B cell (primary cell): Measurements from ENCODE around the gene THEMIS. TPM values are rescaled to one million over a fixed set of nuclear protein-coding genes. Genes with fewer than 3 reads are reported as not detected.

ENCODE experiments used
- ATAC-seq: fragments of 200-7000 bp; cut with Tn5 transposase; one replicate; pipeline ENCODE4 v1.10.0; 2021; ENCODE audit warnings: low read depth, mild to moderate bottlenecking, moderate number of reproducible peaks, moderate library complexity
- CTCF ChIA-PET: fragments of 350-600 bp; sonication (Branson Sonifier 250); formaldehyde crosslinking; loops from one replicate; lab custom pipeline; 2021; ENCODE audit warnings: antibody characterized with exemption, inconsistent platforms; lab: Charles Lee
- POLR2A ChIA-PET: fragments of 350-600 bp; sonication (Branson Sonifier 250); formaldehyde crosslinking; loops from one replicate; lab custom pipeline; 2021; ENCODE audit warnings: antibody characterized with exemption; lab: Charles Lee
- DNase-seq: peaks from one replicate; pipeline ENCODE4 v3.0.0; 2013
- H2AFZ ChIP-seq: 2 replicates; pipeline ENCODE4 v1.6.1; 2012; ENCODE audit warnings: mild to moderate bottlenecking, low read depth, low read length; ENCODE audit not compliant: insufficient read depth, poor library complexity, severe bottlenecking
- H3K27ac ChIP-seq, 2 donors: 1 replicate in 1 of 2; 2 replicates in 1 of 2; pipeline ENCODE4 v1.5.1; 2012 to 2013; ENCODE audit warnings: low read length in 2 of 2, mild to moderate bottlenecking in 2 of 2, moderate library complexity in 1 of 2
- H3K27me3 ChIP-seq, 4 experiments: fragments of 200-600 bp in 1 of 4; sonication (generic) in 1 of 4; replicated peaks in 1 of 4; 1 replicate in 2 of 4; 2 replicates in 2 of 4; pipeline versions ENCODE4 v1.6.1 to v1.7.0; 2013 to 2016; ENCODE audit warnings: low read length in 3 of 4, mild to moderate bottlenecking in 2 of 4, mixed read lengths in 1 of 4, moderate library complexity in 1 of 4; ENCODE audit not compliant: insufficient read depth in 4 of 4, control insufficient read depth in 3 of 4; ENCODE audit errors: control extremely low read depth in 1 of 4
- H3K36me3 ChIP-seq, 2 experiments: replicated peaks in 1 of 2; 1 replicate in 1 of 2; 2 replicates in 1 of 2; pipeline versions ENCODE4 v1.6.1 to v1.7.1; 2013; ENCODE audit warnings: low read length in 1 of 2; ENCODE audit not compliant: insufficient read depth in 2 of 2, control insufficient read depth in 1 of 2; ENCODE audit errors: control extremely low read depth in 1 of 2, extremely low read depth in 1 of 2
- H3K4me1 ChIP-seq, 2 donors: fragments of 200-600 bp in 1 of 2; sonication (generic) in 1 of 2; 1 replicate in 1 of 2; 2 replicates in 1 of 2; pipeline versions ENCODE4 v1.5.1 to v1.6.1; 2013 to 2017; ENCODE audit warnings: low read length in 2 of 2; ENCODE audit not compliant: control insufficient read depth in 2 of 2, insufficient read depth in 2 of 2
- H3K4me2 ChIP-seq: replicated peaks from 2 replicates; pipeline ENCODE3; 2012; ENCODE audit warnings: mild to moderate bottlenecking, low read depth, low read length; ENCODE audit not compliant: poor library complexity, severe bottlenecking
- H3K4me3 ChIP-seq, 5 experiments: fragments of 200-600 bp in 1 of 5; sonication (generic) in 1 of 5; 1 replicate in 3 of 5; 2 replicates in 2 of 5; pipeline versions ENCODE4 v1.5.1 to v1.7.0; 2011 to 2016; ENCODE audit warnings: low read length in 4 of 5, mild to moderate bottlenecking in 4 of 5, low read depth in 2 of 5, control low read depth in 1 of 5, moderate library complexity in 1 of 5; ENCODE audit not compliant: insufficient read depth in 1 of 5; ENCODE audit errors: control extremely low read depth in 1 of 5, extremely low read depth in 1 of 5
- H3K79me2 ChIP-seq: fragments of 200-600 bp; sonication (generic); one replicate; pipeline ENCODE4 v1.6.0; 2016; ENCODE audit warnings: low read length; ENCODE audit not compliant: control insufficient read depth, insufficient read depth
- H3K9ac ChIP-seq: fragments of 200-600 bp; sonication (generic); 2 replicates; pipeline ENCODE4 v1.6.1; 2017; ENCODE audit warnings: mild to moderate bottlenecking, low read length, moderate library complexity
- H3K9me3 ChIP-seq, 3 donors: one replicate each; pipeline versions ENCODE4 v1.6.1 to v1.7.1; 2013; ENCODE audit warnings: low read length in 2 of 3; ENCODE audit not compliant: control insufficient read depth in 2 of 3, insufficient read depth in 1 of 3; ENCODE audit errors: control extremely low read depth in 1 of 3
- H4K20me1 ChIP-seq: 2 replicates; pipeline ENCODE4 v1.6.0; 2012; ENCODE audit warnings: mild to moderate bottlenecking, low read length; ENCODE audit not compliant: insufficient read depth, control insufficient read depth, poor library complexity, severe bottlenecking
- H3K27ac Mint-ChIP-seq: one replicate; pipeline ENCODE4 v1.8.0; 2021; ENCODE audit warnings: mixed read lengths
- H3K27me3 Mint-ChIP-seq: one replicate; pipeline ENCODE4 v1.8.0; 2021; ENCODE audit warnings: mixed read lengths
- H3K4me1 Mint-ChIP-seq: one replicate; pipeline ENCODE4 v1.8.0; 2021; ENCODE audit warnings: mixed read lengths
- H3K4me3 Mint-ChIP-seq: one replicate; pipeline ENCODE4 v1.8.0; 2021; ENCODE audit warnings: mixed read lengths
- H3K9me3 Mint-ChIP-seq: one replicate; pipeline ENCODE4 v1.8.0; 2022; ENCODE audit warnings: mixed read lengths; ENCODE audit not compliant: insufficient read depth
- EZH2 ChIP-seq: IDR thresholded peaks from 2 replicates; pipeline ENCODE4 v1.6.1; 2012; ENCODE audit warnings: borderline replicate concordance, low read depth, mild to moderate bottlenecking, moderate library complexity, low read length; ENCODE audit not compliant: insufficient read depth, poor library complexity, severe bottlenecking
- WGBS: methylation state at CpG from one replicate; pipeline ENCODE4 v1.1.5; 2013; ENCODE audit warnings: missing lambda C conversion rate; ENCODE audit not compliant: insufficient coverage; 5-methylcytosine and 5-hydroxymethylcytosine counted together
- intact Hi-C: fragments of 100-400 bp; cut with micrococcal nuclease; formaldehyde crosslinking; loops from one replicate; pipeline ENCODE4 v1.10.0; 2022
- polyA plus RNA-seq: library from polyadenylated mRNA; depleted of rRNA; stranded (reverse); fragments of >200 nt; gene quantifications from 2 replicates; pipeline ENCODE4 v1.2.3, GENCODE V29; 2012
- total RNA-seq, 2 donors: library from RNA; stranded (reverse); fragments of 120-200 nt in 1 of 2; gene quantifications; 1 replicate in 1 of 2; 2 replicates in 1 of 2; pipeline versions ENCODE4 v1.2.3 to v1.2.4, GENCODE V29; 2013 to 2022
- TF ChIP-seq, protein P1 (sequence below): fragments of 200-600 bp; IDR thresholded peaks from one replicate; pipeline ENCODE4 v1.8.0; 2022; ENCODE audit warnings: antibody characterized with exemption, mild to moderate bottlenecking

Gene THEMIS
- total and polyA plus RNA-seq, 2 donors (not counting 1 experiment from before 2014, with no cell fraction given), result 0.10 to 0.30 TPM

DNA sequence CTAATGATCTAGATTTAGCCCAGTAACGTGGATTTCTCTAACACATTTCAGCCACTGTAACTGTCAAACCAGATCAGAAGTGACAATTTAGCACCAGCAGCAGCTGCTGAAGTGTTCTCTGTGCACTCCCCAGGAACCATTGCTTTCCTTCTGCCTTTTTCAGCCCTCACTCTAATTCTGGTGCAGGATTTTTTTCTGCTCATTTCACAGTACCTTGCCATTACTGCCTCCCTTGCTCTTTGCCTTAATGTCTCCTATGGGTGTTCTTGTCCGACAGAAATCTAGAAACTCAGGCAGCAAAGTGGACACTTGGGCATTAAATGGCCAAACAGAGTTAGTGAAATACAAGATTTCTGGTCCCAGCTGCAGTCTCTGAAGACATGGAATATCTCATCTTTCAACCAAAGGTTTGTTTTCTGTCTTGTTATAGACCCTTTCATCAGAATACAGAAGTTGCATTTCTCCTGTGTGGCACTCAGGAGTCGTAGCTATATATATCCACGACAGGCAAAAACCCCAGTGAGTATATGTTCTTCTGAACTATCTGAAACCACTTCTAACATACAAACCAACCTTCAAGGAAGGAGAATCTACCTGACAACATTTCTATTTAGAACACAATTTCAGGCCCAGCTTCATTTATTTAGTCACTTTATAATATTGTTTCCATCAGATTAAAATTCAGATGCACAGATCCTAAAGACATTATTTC is 92.9 kb downstream of the THEMIS start:
- WGBS, result 57% methylated on average over 4 of the region's 4 CpGs
- DNase-seq (no peak), ATAC-seq (no peak)
- intact Hi-C loops, result no loop called here
- Histone ChIP-seq H3K27ac (no peak overlapping the region), H3K4me3 (no peak overlapping the region), H3K27me3 (no peaks in the 10 kb centered on the region), H3K79me2 (no peaks in the 10 kb centered on the region), H3K36me3 (no peaks in the 10 kb centered on the region), H3K4me2 (no peak overlapping the region), H3K9ac (no peak overlapping the region), H2AFZ (no peak overlapping the region), H4K20me1 (no peaks in the 10 kb centered on the region), H3K4me1 (no peaks in the 10 kb centered on the region), H3K9me3 (no peaks in the 10 kb centered on the region)
- ChIA-PET CTCF (no interaction called here), POLR2A (no interaction called here)
- Mint-ChIP-seq H3K27ac (no peak overlapping the region), H3K27me3 (no peaks in the 10 kb centered on the region), H3K9me3 (no peaks in the 10 kb centered on the region), H3K4me1 (no peaks in the 10 kb centered on the region), H3K4me3 (no peak overlapping the region)
- TF ChIP-seq, protein P1, sequence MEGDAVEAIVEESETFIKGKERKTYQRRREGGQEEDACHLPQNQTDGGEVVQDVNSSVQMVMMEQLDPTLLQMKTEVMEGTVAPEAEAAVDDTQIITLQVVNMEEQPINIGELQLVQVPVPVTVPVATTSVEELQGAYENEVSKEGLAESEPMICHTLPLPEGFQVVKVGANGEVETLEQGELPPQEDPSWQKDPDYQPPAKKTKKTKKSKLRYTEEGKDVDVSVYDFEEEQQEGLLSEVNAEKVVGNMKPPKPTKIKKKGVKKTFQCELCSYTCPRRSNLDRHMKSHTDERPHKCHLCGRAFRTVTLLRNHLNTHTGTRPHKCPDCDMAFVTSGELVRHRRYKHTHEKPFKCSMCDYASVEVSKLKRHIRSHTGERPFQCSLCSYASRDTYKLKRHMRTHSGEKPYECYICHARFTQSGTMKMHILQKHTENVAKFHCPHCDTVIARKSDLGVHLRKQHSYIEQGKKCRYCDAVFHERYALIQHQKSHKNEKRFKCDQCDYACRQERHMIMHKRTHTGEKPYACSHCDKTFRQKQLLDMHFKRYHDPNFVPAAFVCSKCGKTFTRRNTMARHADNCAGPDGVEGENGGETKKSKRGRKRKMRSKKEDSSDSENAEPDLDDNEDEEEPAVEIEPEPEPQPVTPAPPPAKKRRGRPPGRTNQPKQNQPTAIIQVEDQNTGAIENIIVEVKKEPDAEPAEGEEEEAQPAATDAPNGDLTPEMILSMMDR, result no peak

DNA sequence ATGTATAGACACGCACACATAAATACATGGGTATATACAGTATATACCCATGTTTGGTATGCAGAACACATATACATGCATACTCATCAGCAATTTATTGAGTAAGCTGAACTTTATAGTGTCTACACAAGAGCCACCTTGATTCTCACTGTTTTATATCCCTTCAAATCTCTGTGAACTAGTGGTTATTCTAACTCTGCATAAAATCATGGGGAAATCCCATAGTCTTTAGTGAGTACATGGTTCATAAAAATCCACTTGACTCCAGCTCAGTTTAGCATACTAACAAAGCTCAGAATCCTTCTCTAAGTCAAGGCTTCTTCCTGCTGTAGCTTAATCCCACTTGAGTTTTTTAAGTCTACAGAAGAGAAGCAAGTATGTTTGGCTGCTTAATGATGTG is 104.1 kb downstream of the THEMIS start:
- intact Hi-C loops, result no loop called here
- Mint-ChIP-seq H3K4me3 (no peak overlapping the region), H3K4me1 (no peaks in the 10 kb centered on the region), H3K9me3 (peaks cover 2% of the 10 kb centered on the region), H3K27ac (no peak overlapping the region), H3K27me3 (no peaks in the 10 kb centered on the region)
- no peaks in the 10 kb centered on the region for H3K36me3 ChIP-seq
- H3K9me3 ChIP-seq, result peaks cover 0 to under 1% (median 0%) of the 10 kb centered on the region in 3 donors
- ChIA-PET POLR2A (no interaction called here), CTCF (no interaction called here)
- no peaks in the 10 kb centered on the region for H3K4me1 ChIP-seq
- H3K4me2 ChIP-seq, result no peak overlapping the region
- no peaks in the 10 kb centered on the region for H4K20me1 ChIP-seq
- TF ChIP-seq EZH2, result no peak
- TF ChIP-seq, protein P1, result no peak
- H3K79me2 ChIP-seq, result no peaks in the 10 kb centered on the region
- no CpG with 5 or more reads among the region's 1 CpG for WGBS
- H3K27me3 ChIP-seq, result no peaks in the 10 kb centered on the region
- H2AFZ ChIP-seq, result no peak overlapping the region
- H3K27ac ChIP-seq, result no peak overlapping the region
- no peak overlapping the region for H3K9ac ChIP-seq
- H3K4me3 ChIP-seq, result no peak overlapping the region
- no peak for ATAC-seq
- no peak for DNase-seq
